HCT116 (cell line): ENCODE measurements around the gene BSN. TPM values are rescaled to one million over a fixed set of nuclear protein-coding genes. Genes with fewer than 3 reads are reported as not detected.

ENCODE experiments used
- ATAC-seq: fragments of 200-7000 bp; cut with Tn5 transposase; 2 replicates; pipeline ENCODE4 v1.9.1; 2020; ENCODE audit warnings: mild to moderate bottlenecking, moderate library complexity
- BruUV-seq: library from RNA; stranded (reverse); fragments of 400-500 nt; replicated peaks from 2 replicates; lab custom pipeline; 2021; lab: Mats Ljungman, UMichigan
- CTCF ChIA-PET: fragments of 300-600 bp; sonication (Branson Sonifier 250); formaldehyde crosslinking; loops from one replicate; lab custom pipeline; 2021; ENCODE audit warnings: antibody characterized with exemption; lab: Charles Lee
- POLR2A ChIA-PET: fragments of 300-600, 350-600 bp; sonication (Branson Sonifier 250); formaldehyde crosslinking; loops from one replicate; lab custom pipeline; 2021; ENCODE audit warnings: antibody characterized with exemption; lab: Charles Lee
- RAD21 ChIA-PET, 2 experiments: fragments of 300-600 bp; sonication (Branson Sonifier 250); formaldehyde crosslinking; loops; one replicate each; lab custom pipeline; 2023; ENCODE audit warnings: low total read pairs in 2 of 2; ENCODE audit not compliant: uncharacterized antibody in 2 of 2, unreplicated experiment in 2 of 2, low non-redundant PET in 1 of 2; lab: Charles Lee
- DNase-seq: peaks from one replicate; pipeline ENCODE4 v3.0.0-alpha.2; 2010; ENCODE audit warnings: low read depth, low spot score
- H2AFZ ChIP-seq: fragments of 200-600 bp; shearing (Covaris generic), sonication (generic); 2 replicates; pipeline ENCODE4 v1.6.1; 2017; ENCODE audit warnings: low read depth, mixed run types, mixed read lengths, antibody characterized with exemption, low read length; ENCODE audit not compliant: poor library complexity, severe bottlenecking
- H3K27ac ChIP-seq: 2 replicates; pipeline ENCODE4 v1.5.1; 2012; ENCODE audit warnings: low read depth, low read length
- H3K27me3 ChIP-seq: fragments of 200-600 bp; sonication (generic); 2 replicates; pipeline ENCODE4 v1.6.1; 2016; ENCODE audit warnings: mixed run types, low read length, mixed read lengths; ENCODE audit not compliant: insufficient read depth
- H3K36me3 ChIP-seq, 2 experiments: fragments of 200-500 bp in 1 of 2; fragments of 200-600 bp in 1 of 2; sonication (Bioruptor generic) in 1 of 2; sonication (generic) in 1 of 2; 2 replicates each; pipeline versions ENCODE4 v1.5.1 to v1.6.1; 2014 to 2016; ENCODE audit warnings: low read length in 2 of 2, inconsistent platforms in 1 of 2, mixed read lengths in 1 of 2, mixed run types in 1 of 2; ENCODE audit not compliant: insufficient read depth in 2 of 2, control insufficient read depth in 1 of 2
- H3K4me1 ChIP-seq, 2 experiments: fragments of 200-600 bp in 1 of 2; sonication (generic) in 1 of 2; 2 replicates each; pipeline versions ENCODE4 v1.5.1 to v1.6.1; 2012 to 2017; ENCODE audit warnings: low read length in 2 of 2, inconsistent platforms in 1 of 2, mild to moderate bottlenecking in 1 of 2, mixed read lengths in 1 of 2, mixed run types in 1 of 2, moderate library complexity in 1 of 2; ENCODE audit not compliant: insufficient read depth in 2 of 2, control insufficient read depth in 1 of 2
- H3K4me2 ChIP-seq: fragments of 200-600 bp; sonication (generic); 2 replicates; pipeline ENCODE4 v1.6.1; 2017; ENCODE audit warnings: mixed run types, low read length, mixed read lengths
- H3K4me3 ChIP-seq, 2 experiments: fragments of 200-600 bp in 1 of 2; sonication (generic) in 1 of 2; replicated peaks in 1 of 2; 2 replicates each; pipeline ENCODE4 v1.5.1; 2011 to 2016; ENCODE audit warnings: low read length in 2 of 2, control low read depth in 1 of 2, low read depth in 1 of 2, mild to moderate bottlenecking in 1 of 2, mixed read lengths in 1 of 2, mixed run types in 1 of 2
- H3K79me2 ChIP-seq: fragments of 200-600 bp; sonication (generic); 2 replicates; pipeline ENCODE4 v1.6.1; 2017; ENCODE audit warnings: mild to moderate bottlenecking, mixed run types, low read length, moderate library complexity, mixed read lengths; ENCODE audit not compliant: insufficient read depth
- H3K9ac ChIP-seq: fragments of 200-600 bp; sonication (generic); 2 replicates; pipeline ENCODE4 v1.6.1; 2016; ENCODE audit warnings: low read length, mixed read lengths
- H3K9me2 ChIP-seq: fragments of 200-600 bp; sonication (generic), shearing (Covaris generic); 2 replicates; pipeline ENCODE4 v1.6.1; 2017; ENCODE audit warnings: mixed run types, mild to moderate bottlenecking, moderate library complexity; ENCODE audit not compliant: insufficient read depth
- H3K9me3 ChIP-seq, 2 experiments: fragments of 200-500 bp in 1 of 2; fragments of 200-600 bp in 1 of 2; sonication (Bioruptor generic) in 1 of 2; sonication (generic) in 1 of 2; 2 replicates each; pipeline ENCODE4 v1.6.1; 2014 to 2017; ENCODE audit warnings: low read length in 2 of 2, mixed read lengths in 2 of 2, inconsistent platforms in 1 of 2, low read depth in 1 of 2, mild to moderate bottlenecking in 1 of 2, mixed run types in 1 of 2, moderate library complexity in 1 of 2; ENCODE audit not compliant: control insufficient read depth in 1 of 2, insufficient read depth in 1 of 2
- H4K20me1 ChIP-seq: fragments of 200-600 bp; sonication (generic), shearing (Covaris generic); 2 replicates; pipeline ENCODE4 v1.6.1; 2017; ENCODE audit warnings: mixed run types, mild to moderate bottlenecking, moderate library complexity; ENCODE audit not compliant: insufficient read depth
- CEBPB ChIP-seq: IDR thresholded peaks from 2 replicates; pipeline ENCODE4 v1.6.1; 2012; ENCODE audit warnings: low read depth
- EGR1 ChIP-seq: IDR thresholded peaks from 2 replicates; pipeline ENCODE4 v1.6.1; 2012; ENCODE audit warnings: low read depth
- ELF1 ChIP-seq: IDR thresholded peaks from 2 replicates; pipeline ENCODE4 v1.6.1; 2012; ENCODE audit warnings: low read depth, borderline replicate concordance
- EZH2 ChIP-seq: fragments of 200-600 bp; sonication (generic); IDR thresholded peaks from 2 replicates; pipeline ENCODE4 v1.6.1; 2017; ENCODE audit warnings: antibody characterized with exemption, mixed run types
- EZH2phosphoT487 ChIP-seq: fragments of 200-600 bp; IDR thresholded peaks from 2 replicates; pipeline ENCODE4 v1.6.1; 2018; ENCODE audit warnings: antibody characterized with exemption, borderline replicate concordance
- FOSL1 ChIP-seq: IDR thresholded peaks from 2 replicates; pipeline ENCODE4 v1.6.1; 2012; ENCODE audit warnings: low read depth
- JUND ChIP-seq: IDR thresholded peaks from 2 replicates; pipeline ENCODE4 v1.6.1; 2012
- POLR2A ChIP-seq: IDR thresholded peaks from 2 replicates; pipeline ENCODE4 v1.7.0; 2011; ENCODE audit warnings: borderline replicate concordance; ENCODE audit not compliant: insufficient read depth, insufficient read length; ENCODE audit errors: extremely low read depth
- POLR2AphosphoS5 ChIP-seq: IDR thresholded peaks from 2 replicates; pipeline ENCODE4 v1.6.1; 2011; ENCODE audit warnings: mild to moderate bottlenecking, low read depth, low read length, moderate library complexity
- RAD21 ChIP-seq: IDR thresholded peaks from 2 replicates; pipeline ENCODE4 v1.6.1; 2012; ENCODE audit warnings: low read depth, mild to moderate bottlenecking
- SIN3A ChIP-seq: IDR thresholded peaks from 2 replicates; pipeline ENCODE4 v1.6.1; 2012; ENCODE audit warnings: low read depth
- SRF ChIP-seq: IDR thresholded peaks from 2 replicates; pipeline ENCODE4 v1.6.1; 2012; ENCODE audit warnings: low read depth
- TCF7L2 ChIP-seq: IDR thresholded peaks from 2 replicates; pipeline ENCODE4 v1.7.0; 2011; ENCODE audit warnings: borderline replicate concordance, inconsistent platforms; ENCODE audit not compliant: insufficient read depth, insufficient read length; ENCODE audit errors: extremely low read depth
- YY1 ChIP-seq: IDR thresholded peaks from 2 replicates; pipeline ENCODE4 v1.6.1; 2011; ENCODE audit warnings: low read length, low read depth, moderate library complexity, mild to moderate bottlenecking; ENCODE audit not compliant: insufficient replicate concordance; ENCODE audit errors: extremely low read depth
- intact Hi-C: fragments of 100-400 bp; cut with micrococcal nuclease; formaldehyde crosslinking; loops from 2 replicates; pipeline ENCODE4 v1.10.0; 2022
- total RNA-seq: library from RNA; stranded (reverse); gene quantifications from one replicate; pipeline ENCODE4 v1.2.1, GENCODE V29; 2021; ENCODE audit not compliant: unreplicated experiment
- TF ChIP-seq, protein P1 (sequence below), 3 experiments: fragments of 200-600 bp in 1 of 3; sonication (generic) in 1 of 3; IDR thresholded peaks in 2 of 3; conservative IDR thresholded peaks in 1 of 3; 2 replicates each; pipeline ENCODE4 v1.5.1; 2012 to 2017; ENCODE audit warnings: low read depth in 2 of 3, low read length in 2 of 3, antibody characterized with exemption in 1 of 3, borderline replicate concordance in 1 of 3, control low read depth in 1 of 3, mild to moderate bottlenecking in 1 of 3, mixed read lengths in 1 of 3, mixed run types in 1 of 3, moderate library complexity in 1 of 3; ENCODE audit not compliant: insufficient read depth in 1 of 3
- TF ChIP-seq, protein P2 (sequence below): IDR thresholded peaks from 2 replicates; pipeline ENCODE4 v1.6.1; 2012
- TF ChIP-seq, protein P3 (sequence below): IDR thresholded peaks from 2 replicates; pipeline ENCODE4 v1.6.1; 2012
- TF ChIP-seq, protein P4 (sequence below): IDR thresholded peaks from 2 replicates; pipeline ENCODE4 v1.6.1; 2012; ENCODE audit warnings: low read depth

The BSN gene
- total RNA-seq, 1 experiment from 2014 or later: 1.5 TPM

DNA sequence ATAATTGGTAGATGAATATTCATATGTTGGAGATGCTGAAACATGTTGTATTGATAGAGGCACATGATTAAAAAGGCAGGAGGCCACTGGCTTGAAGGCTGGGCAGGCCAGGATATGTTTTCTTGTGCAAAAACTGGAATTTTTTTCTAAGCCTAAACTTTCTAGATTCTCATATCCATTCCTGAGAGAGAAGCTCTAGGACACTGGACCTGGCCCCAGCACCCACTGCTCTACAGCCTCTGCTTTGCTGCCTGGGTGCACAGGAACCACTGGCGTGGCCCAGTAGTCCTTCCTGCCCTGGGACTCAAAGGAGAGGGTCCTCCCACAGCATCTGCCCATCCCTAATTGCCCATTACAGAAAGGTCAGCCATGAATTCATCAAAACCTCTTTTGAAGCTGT, 61.8 kb downstream of the BSN start:
- peaks cover 0 to 5% of the 10 kb centered on the region in 2 experiments; a peak in 1 of 4 replicates for H3K4me1 ChIP-seq
- TF ChIP-seq SRF (no peak), YY1 (no peak), TCF7L2 (no peak), CEBPB (no peak), POLR2AphosphoS5 (no peak), EGR1 (no peak), JUND (no peak), ELF1 (no peak), POLR2A (no peak), EZH2phosphoT487 (no peak), EZH2 (no peak), RAD21 (no peak), FOSL1 (no peak), SIN3A (no peak)
- TF ChIP-seq, protein P1, sequence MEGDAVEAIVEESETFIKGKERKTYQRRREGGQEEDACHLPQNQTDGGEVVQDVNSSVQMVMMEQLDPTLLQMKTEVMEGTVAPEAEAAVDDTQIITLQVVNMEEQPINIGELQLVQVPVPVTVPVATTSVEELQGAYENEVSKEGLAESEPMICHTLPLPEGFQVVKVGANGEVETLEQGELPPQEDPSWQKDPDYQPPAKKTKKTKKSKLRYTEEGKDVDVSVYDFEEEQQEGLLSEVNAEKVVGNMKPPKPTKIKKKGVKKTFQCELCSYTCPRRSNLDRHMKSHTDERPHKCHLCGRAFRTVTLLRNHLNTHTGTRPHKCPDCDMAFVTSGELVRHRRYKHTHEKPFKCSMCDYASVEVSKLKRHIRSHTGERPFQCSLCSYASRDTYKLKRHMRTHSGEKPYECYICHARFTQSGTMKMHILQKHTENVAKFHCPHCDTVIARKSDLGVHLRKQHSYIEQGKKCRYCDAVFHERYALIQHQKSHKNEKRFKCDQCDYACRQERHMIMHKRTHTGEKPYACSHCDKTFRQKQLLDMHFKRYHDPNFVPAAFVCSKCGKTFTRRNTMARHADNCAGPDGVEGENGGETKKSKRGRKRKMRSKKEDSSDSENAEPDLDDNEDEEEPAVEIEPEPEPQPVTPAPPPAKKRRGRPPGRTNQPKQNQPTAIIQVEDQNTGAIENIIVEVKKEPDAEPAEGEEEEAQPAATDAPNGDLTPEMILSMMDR (IDR thresholded peaks at IDR 0.05 in 2 of 3, conservative IDR thresholded peaks at IDR 0.05 in 1 of 3; ENCODE audit: borderline replicate concordance in 1 of 3, insufficient read depth in 1 of 3, low read depth in 2 of 3, low read length in 2 of 3): no peak
- TF ChIP-seq, protein P2, sequence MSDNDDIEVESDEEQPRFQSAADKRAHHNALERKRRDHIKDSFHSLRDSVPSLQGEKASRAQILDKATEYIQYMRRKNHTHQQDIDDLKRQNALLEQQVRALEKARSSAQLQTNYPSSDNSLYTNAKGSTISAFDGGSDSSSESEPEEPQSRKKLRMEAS: no peak
- TF ChIP-seq, protein P3, sequence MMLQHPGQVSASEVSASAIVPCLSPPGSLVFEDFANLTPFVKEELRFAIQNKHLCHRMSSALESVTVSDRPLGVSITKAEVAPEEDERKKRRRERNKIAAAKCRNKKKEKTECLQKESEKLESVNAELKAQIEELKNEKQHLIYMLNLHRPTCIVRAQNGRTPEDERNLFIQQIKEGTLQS: no peak
- TF ChIP-seq, protein P4, sequence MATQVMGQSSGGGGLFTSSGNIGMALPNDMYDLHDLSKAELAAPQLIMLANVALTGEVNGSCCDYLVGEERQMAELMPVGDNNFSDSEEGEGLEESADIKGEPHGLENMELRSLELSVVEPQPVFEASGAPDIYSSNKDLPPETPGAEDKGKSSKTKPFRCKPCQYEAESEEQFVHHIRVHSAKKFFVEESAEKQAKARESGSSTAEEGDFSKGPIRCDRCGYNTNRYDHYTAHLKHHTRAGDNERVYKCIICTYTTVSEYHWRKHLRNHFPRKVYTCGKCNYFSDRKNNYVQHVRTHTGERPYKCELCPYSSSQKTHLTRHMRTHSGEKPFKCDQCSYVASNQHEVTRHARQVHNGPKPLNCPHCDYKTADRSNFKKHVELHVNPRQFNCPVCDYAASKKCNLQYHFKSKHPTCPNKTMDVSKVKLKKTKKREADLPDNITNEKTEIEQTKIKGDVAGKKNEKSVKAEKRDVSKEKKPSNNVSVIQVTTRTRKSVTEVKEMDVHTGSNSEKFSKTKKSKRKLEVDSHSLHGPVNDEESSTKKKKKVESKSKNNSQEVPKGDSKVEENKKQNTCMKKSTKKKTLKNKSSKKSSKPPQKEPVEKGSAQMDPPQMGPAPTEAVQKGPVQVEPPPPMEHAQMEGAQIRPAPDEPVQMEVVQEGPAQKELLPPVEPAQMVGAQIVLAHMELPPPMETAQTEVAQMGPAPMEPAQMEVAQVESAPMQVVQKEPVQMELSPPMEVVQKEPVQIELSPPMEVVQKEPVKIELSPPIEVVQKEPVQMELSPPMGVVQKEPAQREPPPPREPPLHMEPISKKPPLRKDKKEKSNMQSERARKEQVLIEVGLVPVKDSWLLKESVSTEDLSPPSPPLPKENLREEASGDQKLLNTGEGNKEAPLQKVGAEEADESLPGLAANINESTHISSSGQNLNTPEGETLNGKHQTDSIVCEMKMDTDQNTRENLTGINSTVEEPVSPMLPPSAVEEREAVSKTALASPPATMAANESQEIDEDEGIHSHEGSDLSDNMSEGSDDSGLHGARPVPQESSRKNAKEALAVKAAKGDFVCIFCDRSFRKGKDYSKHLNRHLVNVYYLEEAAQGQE: no peak
- no peak overlapping the region for H3K4me3 ChIP-seq
- no peaks in the 10 kb centered on the region for H4K20me1 ChIP-seq
- intact Hi-C loops: no loop called here
- H3K27ac ChIP-seq: no peak overlapping the region
- H3K9ac ChIP-seq: no peak overlapping the region
- H3K4me2 ChIP-seq: no peak overlapping the region
- no peak overlapping the region for H2AFZ ChIP-seq
- H3K9me3 ChIP-seq: no peaks in the 10 kb centered on the region
- BruUV-seq: no TSS peak
- RAD21 ChIA-PET: no interaction called here
- H3K79me2 ChIP-seq: no peaks in the 10 kb centered on the region
- H3K9me2 ChIP-seq: no peaks in the 10 kb centered on the region
- POLR2A ChIA-PET: no interaction called here
- ATAC-seq (no peak), DNase-seq (no peak)
- no peaks in the 10 kb centered on the region for H3K27me3 ChIP-seq
- no peaks in the 10 kb centered on the region for H3K36me3 ChIP-seq
- CTCF ChIA-PET: no interaction called here
